IMR-90 (cell line): ENCODE data around the gene LIN37. TPM values are rescaled to one million over a fixed set of nuclear protein-coding genes. Genes with fewer than 3 reads are reported as not detected.

Experiments
- ATAC-seq: fragments of 200-7000 bp; cut with Tn5 transposase; 2 replicates; pipeline ENCODE4 v1.9.1; 2020; ENCODE audit warnings: low read depth, mild to moderate bottlenecking, moderate library complexity
- BruUV-seq: library from RNA; stranded (reverse); fragments of 400-500 nt; replicated peaks from 2 replicates; lab custom pipeline; 2021; lab: Mats Ljungman, UMichigan
- CTCF ChIA-PET: fragments of 300-600 bp; formaldehyde crosslinking; extraction: SDS; loops from one replicate; lab custom pipeline; 2021; ENCODE audit warnings: antibody characterized with exemption; lab: Yijun Ruan, JAX
- POLR2A ChIA-PET: fragments of 300-600 bp; sonication (Branson Sonifier 250); formaldehyde crosslinking; loops from one replicate; lab custom pipeline; 2022; ENCODE audit warnings: antibody characterized with exemption; ENCODE audit not compliant: unreplicated experiment; lab: Charles Lee
- DNase-seq: peaks from one replicate; pipeline ENCODE4 v3.0.0; 2013
- H2AFZ ChIP-seq: replicated peaks from 2 replicates; pipeline ENCODE3; 2013; ENCODE audit warnings: low read length, mild to moderate bottlenecking; ENCODE audit not compliant: poor library complexity
- H2AK5ac ChIP-seq: 2 replicates; pipeline ENCODE4 v1.6.1; 2013; ENCODE audit warnings: low read depth, low read length, inconsistent platforms
- H2AK9ac ChIP-seq: replicated peaks from 2 replicates; pipeline ENCODE3; 2013; ENCODE audit warnings: mild to moderate bottlenecking, low read depth, low read length, moderate library complexity; ENCODE audit not compliant: poor library complexity
- H2BK120ac ChIP-seq: 2 replicates; pipeline ENCODE4 v1.6.1; 2013; ENCODE audit warnings: low read depth, low read length, inconsistent platforms
- H2BK15ac ChIP-seq: 3 replicates; pipeline ENCODE4 v1.6.1; 2013; ENCODE audit warnings: low read depth, low read length, inconsistent platforms
- H2BK20ac ChIP-seq: 2 replicates; pipeline ENCODE4 v1.6.1; 2013; ENCODE audit warnings: low read depth, mild to moderate bottlenecking, inconsistent platforms, low read length, moderate library complexity
- H2BK5ac ChIP-seq: 2 replicates; pipeline ENCODE4 v1.6.1; 2013; ENCODE audit warnings: mild to moderate bottlenecking, low read depth, low read length, inconsistent platforms; ENCODE audit not compliant: poor library complexity, severe bottlenecking
- H3K14ac ChIP-seq: replicated peaks from 2 replicates; pipeline ENCODE4 v1.6.1; 2013; ENCODE audit warnings: low read depth, low read length, inconsistent platforms
- H3K18ac ChIP-seq: 2 replicates; pipeline ENCODE4 v1.6.1; 2013; ENCODE audit warnings: low read depth, low read length, control low read depth
- H3K23ac ChIP-seq: 2 replicates; pipeline ENCODE4 v1.6.1; 2013; ENCODE audit warnings: low read depth, low read length, inconsistent platforms
- H3K27ac ChIP-seq: 2 replicates; pipeline ENCODE4 v1.5.1; 2013; ENCODE audit warnings: mild to moderate bottlenecking, control low read depth, low read length; ENCODE audit not compliant: insufficient read depth
- H3K27me3 ChIP-seq: 2 replicates; pipeline ENCODE4 v1.6.1; 2013; ENCODE audit warnings: low read length; ENCODE audit not compliant: control insufficient read depth, insufficient read depth
- H3K36me3 ChIP-seq: 2 replicates; pipeline ENCODE4 v1.6.1; 2013; ENCODE audit warnings: low read length, mixed read lengths; ENCODE audit not compliant: control insufficient read depth, insufficient read depth
- H3K4ac ChIP-seq: 2 replicates; pipeline ENCODE4 v1.6.1; 2013; ENCODE audit warnings: low read depth, low read length, inconsistent platforms
- H3K4me1 ChIP-seq: 2 replicates; pipeline ENCODE4 v1.6.1; 2013; ENCODE audit warnings: low read length, mixed read lengths; ENCODE audit not compliant: control insufficient read depth, insufficient read depth
- H3K4me2 ChIP-seq: 2 replicates; pipeline ENCODE4 v1.6.1; 2013; ENCODE audit warnings: low read depth, mild to moderate bottlenecking, control low read depth, low read length, moderate library complexity
- H3K4me3 ChIP-seq: 2 replicates; pipeline ENCODE4 v1.5.1; 2013; ENCODE audit warnings: low read depth, mild to moderate bottlenecking, control low read depth, low read length, moderate library complexity; ENCODE audit not compliant: insufficient read depth
- H3K56ac ChIP-seq: 2 replicates; pipeline ENCODE4 v1.6.1; 2013; ENCODE audit warnings: low read length, inconsistent platforms; ENCODE audit not compliant: insufficient read depth; ENCODE audit errors: extremely low read depth
- H3K79me1 ChIP-seq, 2 experiments: 2 replicates each; pipeline ENCODE4 v1.6.1; 2013; ENCODE audit warnings: low read length in 2 of 2, inconsistent platforms in 1 of 2, low read depth in 1 of 2
- H3K9ac ChIP-seq: 2 replicates; pipeline ENCODE4 v1.6.1; 2013; ENCODE audit warnings: low read depth, low read length, control low read depth
- H3K9me1 ChIP-seq: 2 replicates; pipeline ENCODE4 v1.6.1; 2013; ENCODE audit warnings: low read length, inconsistent platforms; ENCODE audit not compliant: insufficient read depth
- H3K9me3 ChIP-seq: 2 replicates; pipeline ENCODE4 v1.6.1; 2013; ENCODE audit warnings: low read length; ENCODE audit not compliant: control insufficient read depth, insufficient read depth
- H4K20me1 ChIP-seq: 2 replicates; pipeline ENCODE4 v1.6.1; 2013; ENCODE audit warnings: low read length, inconsistent platforms; ENCODE audit not compliant: insufficient read depth
- H4K5ac ChIP-seq: 2 replicates; pipeline ENCODE4 v1.6.1; 2013; ENCODE audit warnings: mild to moderate bottlenecking, low read depth, low read length, control low read depth
- H4K8ac ChIP-seq, 2 experiments: 2 replicates each; pipeline ENCODE4 v1.6.1; 2013; ENCODE audit warnings: low read depth in 2 of 2, low read length in 2 of 2, control low read depth in 1 of 2, inconsistent platforms in 1 of 2
- H4K91ac ChIP-seq: 2 replicates; pipeline ENCODE4 v1.6.1; 2013; ENCODE audit warnings: low read depth, low read length, inconsistent platforms; ENCODE audit not compliant: insufficient read depth
- BHLHE40 ChIP-seq: fragments of 150-350 bp; IDR thresholded peaks from 2 replicates; pipeline ENCODE4 v1.6.1; 2016; ENCODE audit warnings: mild to moderate bottlenecking, low read depth, low read length
- CEBPB ChIP-seq: IDR thresholded peaks from 2 replicates; pipeline ENCODE4 v1.6.1; 2012; ENCODE audit warnings: low read depth, low read length, improper control_type of control experiment
- CHD1 ChIP-seq: IDR thresholded peaks from 2 replicates; pipeline ENCODE4 v1.6.1; 2012; ENCODE audit warnings: low read depth, low read length, improper control_type of control experiment
- FOS ChIP-seq: fragments of 150-350 bp; IDR thresholded peaks from 2 replicates; pipeline ENCODE4 v1.6.1; 2016; ENCODE audit warnings: low read depth, low read length
- MAFK ChIP-seq: IDR thresholded peaks from 2 replicates; pipeline ENCODE4 v1.6.1; 2012; ENCODE audit warnings: low read depth, low read length, improper control_type of control experiment
- MAZ ChIP-seq: IDR thresholded peaks from 2 replicates; pipeline ENCODE4 v1.6.1; 2012; ENCODE audit warnings: low read depth, mild to moderate bottlenecking, low read length, improper control_type of control experiment, moderate library complexity, borderline replicate concordance
- MXI1 ChIP-seq: IDR thresholded peaks from 2 replicates; pipeline ENCODE4 v1.6.1; 2012; ENCODE audit warnings: low read depth, mild to moderate bottlenecking, low read length, moderate library complexity, borderline replicate concordance
- NFE2L2 ChIP-seq: fragments of 150-350 bp; IDR thresholded peaks from 2 replicates; pipeline ENCODE4 v1.6.1; 2016; ENCODE audit warnings: low read depth, mild to moderate bottlenecking, low read length
- POLR2A ChIP-seq: IDR thresholded peaks from 2 replicates; pipeline ENCODE4 v1.6.1; 2012; ENCODE audit warnings: mild to moderate bottlenecking, low read depth, low read length
- RAD21 ChIP-seq: IDR thresholded peaks from 2 replicates; pipeline ENCODE4 v1.6.1; 2012; ENCODE audit warnings: low read length, improper control_type of control experiment
- RCOR1 ChIP-seq: IDR thresholded peaks from 2 replicates; pipeline ENCODE4 v1.6.1; 2012; ENCODE audit warnings: mild to moderate bottlenecking, low read length, improper control_type of control experiment; ENCODE audit not compliant: insufficient replicate concordance
- RFX5 ChIP-seq: IDR thresholded peaks from 2 replicates; pipeline ENCODE4 v1.8.0; 2012; ENCODE audit warnings: low read depth, mild to moderate bottlenecking, low read length, moderate library complexity
- SMC3 ChIP-seq: fragments of 150-350 bp; IDR thresholded peaks from 2 replicates; pipeline ENCODE4 v1.6.1; 2016; ENCODE audit warnings: low read depth, mild to moderate bottlenecking, antibody characterized with exemption, low read length, moderate library complexity
- WGBS, 2 experiments: methylation state at CpG; one replicate each; pipeline versions ENCODE4 v1.1.5 to v1.1.7; 2013; ENCODE audit warnings: missing lambda C conversion rate in 2 of 2; ENCODE audit not compliant: insufficient read length in 1 of 2; ENCODE audit errors: extremely low coverage in 2 of 2; 5-methylcytosine and 5-hydroxymethylcytosine counted together
- dilution Hi-C: fragments of 300-500 bp; cut with HindIII; formaldehyde crosslinking; loops from one replicate; pipeline ENCODE4 v1.14.3; 2018; ENCODE audit warnings: low sequenced_read_pairs; ENCODE audit not compliant: unreplicated experiment
- in situ Hi-C: fragments of 300-500 bp; cut with MboI; formaldehyde crosslinking; loops from 3 replicates; pipeline ENCODE4 v1.14.3; 2019; ENCODE audit warnings: low sequenced_read_pairs, inconsistent platforms, mixed read lengths
- intact Hi-C: fragments of 100-400 bp; cut with micrococcal nuclease; formaldehyde crosslinking; loops from 2 replicates; pipeline ENCODE4 v1.10.0; 2022
- polyA plus RNA-seq, 3 experiments: library from polyadenylated mRNA; depleted of rRNA; stranded (reverse); fragments of >200 nt; gene quantifications; 2 replicates each; pipeline ENCODE4 v1.2.3, GENCODE V29; 2012; ENCODE audit warnings: low replicate concordance in 1 of 3
- total RNA-seq: library from RNA; depleted of rRNA; stranded (reverse); fragments of >200 nt; gene quantifications from 2 replicates; pipeline ENCODE4 v1.2.3, GENCODE V29; 2012
- TF ChIP-seq, protein P1 (sequence below): fragments of 150-350 bp; IDR thresholded peaks from 2 replicates; pipeline ENCODE4 v1.6.1; 2016; ENCODE audit warnings: low read depth, mild to moderate bottlenecking, low read length, moderate library complexity, borderline replicate concordance
- TF ChIP-seq, protein P2 (sequence below): fragments of 150-350 bp; IDR thresholded peaks from 2 replicates; pipeline ENCODE4 v1.6.1; 2017; ENCODE audit warnings: mild to moderate bottlenecking, antibody characterized with exemption, low read length, low read depth

The LIN37 gene
- total and polyA plus RNA-seq, 2 of the 4 experiments (the other 2 are of a cell fraction) = 12.7 to 23.1 TPM

DNA sequence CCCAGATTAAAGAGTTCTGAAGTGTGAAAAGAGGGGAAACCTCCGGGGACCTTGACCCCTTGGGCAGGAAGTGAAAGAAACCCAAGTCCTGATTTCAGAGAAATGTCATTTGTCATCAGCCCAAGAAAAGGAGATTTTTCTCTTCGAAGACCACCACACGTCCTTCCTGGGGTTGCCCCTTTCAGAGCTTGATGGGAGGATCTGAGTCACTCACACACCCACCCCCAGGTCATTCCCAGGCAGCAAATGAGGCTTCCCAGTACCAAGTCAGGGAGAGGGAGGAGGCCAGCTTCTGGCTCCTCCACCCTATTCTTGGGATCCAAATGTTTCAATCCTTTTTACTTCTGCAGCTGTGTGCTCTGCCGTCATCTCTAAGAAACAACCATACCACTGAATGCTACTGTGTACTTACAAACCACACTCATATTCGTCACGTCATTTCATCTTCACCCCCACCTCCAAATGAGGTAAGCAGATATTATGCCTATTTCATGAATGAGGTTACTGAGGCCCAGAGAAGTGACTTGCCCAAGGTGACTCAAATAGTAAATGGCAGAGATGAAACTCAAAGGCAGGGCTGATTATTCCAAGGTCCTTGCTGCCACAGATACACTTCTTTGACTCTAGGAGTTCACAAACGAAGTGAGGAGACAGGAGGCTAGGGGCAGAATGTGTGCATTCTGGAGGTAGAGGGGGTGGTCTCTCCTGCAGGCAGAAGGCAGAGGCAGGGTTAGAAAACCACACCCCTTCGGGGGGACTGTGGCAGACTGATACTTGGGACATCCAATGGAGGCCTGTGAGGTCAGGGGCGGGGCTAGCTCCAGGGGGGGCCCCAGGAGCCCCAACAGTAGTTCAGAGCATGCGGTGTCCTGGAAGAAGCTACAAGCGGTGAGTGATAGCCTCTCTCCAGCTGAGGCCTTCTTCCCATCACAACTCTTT is 35.5 kb upstream of the LIN37 start:
- Histone ChIP-seq H3K4me2 (no peak overlapping the region), H3K4me3 (no peak overlapping the region), H3K9me1 (no peaks in the 10 kb centered on the region), H3K9me3 (no peaks in the 10 kb centered on the region), H3K23ac (no peak overlapping the region), H3K79me1 (peaks cover 0 to 10% of the 10 kb centered on the region in 2 experiments; a peak in 1 of 4 replicates), H2AK9ac (no peak overlapping the region), H4K8ac (no peak overlapping the region), H3K56ac (no peak overlapping the region), H3K27me3 (no peaks in the 10 kb centered on the region), H2BK20ac (no peak overlapping the region), H4K20me1 (no peaks in the 10 kb centered on the region), H3K4me1 (peaks cover 8% of the 10 kb centered on the region), H2BK15ac (no peak overlapping the region), H4K5ac (no peak overlapping the region), H2BK120ac (no peak overlapping the region), H3K9ac (no peak overlapping the region), H3K4ac (no peak overlapping the region), H3K14ac (no peak overlapping the region), H4K91ac (no peak overlapping the region), H2AFZ (no peak overlapping the region), H3K18ac (no peak overlapping the region), H3K36me3 (no peaks in the 10 kb centered on the region), H3K27ac (no peak overlapping the region), H2AK5ac (no peak overlapping the region), H2BK5ac (no peak overlapping the region)
- ATAC-seq (no peak), DNase-seq (no peak)
- intact Hi-C loops = no loop called here
- POLR2A ChIA-PET = no interaction called here
- WGBS, 2 experiments = 67% methylated on average over 1 of the region's 11 CpGs; no CpG with 5 or more reads in 1 of the 2 experiments
- in situ Hi-C loops = no loop called here
- CTCF ChIA-PET = no interaction called here
- dilution Hi-C loops = no loop called here
- no TSS peak for BruUV-seq
- TF ChIP-seq CHD1 (no peak), CEBPB (no peak), RAD21 (no peak), MXI1 (no peak), FOS (no peak), SMC3 (no peak), BHLHE40 (no peak), MAZ (no peak), RFX5 (no peak), MAFK (no peak), RCOR1 (no peak), POLR2A (no peak), NFE2L2 (no peak)
- TF ChIP-seq, protein P1, sequence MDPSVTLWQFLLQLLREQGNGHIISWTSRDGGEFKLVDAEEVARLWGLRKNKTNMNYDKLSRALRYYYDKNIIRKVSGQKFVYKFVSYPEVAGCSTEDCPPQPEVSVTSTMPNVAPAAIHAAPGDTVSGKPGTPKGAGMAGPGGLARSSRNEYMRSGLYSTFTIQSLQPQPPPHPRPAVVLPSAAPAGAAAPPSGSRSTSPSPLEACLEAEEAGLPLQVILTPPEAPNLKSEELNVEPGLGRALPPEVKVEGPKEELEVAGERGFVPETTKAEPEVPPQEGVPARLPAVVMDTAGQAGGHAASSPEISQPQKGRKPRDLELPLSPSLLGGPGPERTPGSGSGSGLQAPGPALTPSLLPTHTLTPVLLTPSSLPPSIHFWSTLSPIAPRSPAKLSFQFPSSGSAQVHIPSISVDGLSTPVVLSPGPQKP = no peak
- TF ChIP-seq, protein P2, sequence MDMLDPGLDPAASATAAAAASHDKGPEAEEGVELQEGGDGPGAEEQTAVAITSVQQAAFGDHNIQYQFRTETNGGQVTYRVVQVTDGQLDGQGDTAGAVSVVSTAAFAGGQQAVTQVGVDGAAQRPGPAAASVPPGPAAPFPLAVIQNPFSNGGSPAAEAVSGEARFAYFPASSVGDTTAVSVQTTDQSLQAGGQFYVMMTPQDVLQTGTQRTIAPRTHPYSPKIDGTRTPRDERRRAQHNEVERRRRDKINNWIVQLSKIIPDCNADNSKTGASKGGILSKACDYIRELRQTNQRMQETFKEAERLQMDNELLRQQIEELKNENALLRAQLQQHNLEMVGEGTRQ = no peak
